Measurements from ENCODE around the gene FBXO42. TPM values are rescaled to one million over a fixed set of nuclear protein-coding genes. Genes with fewer than 3 reads are reported as not detected.
"Not testable (repeated sequence)": the region's sequence is repeated elsewhere in the genome, so short reads cannot be mapped to it uniquely, and the experiment has no call there.

FBXO42 gene
- total and polyA plus RNA-seq, 3 experiments from 2014 or later, result 15.7 to 23.8 (median 16.9) TPM

DNA sequence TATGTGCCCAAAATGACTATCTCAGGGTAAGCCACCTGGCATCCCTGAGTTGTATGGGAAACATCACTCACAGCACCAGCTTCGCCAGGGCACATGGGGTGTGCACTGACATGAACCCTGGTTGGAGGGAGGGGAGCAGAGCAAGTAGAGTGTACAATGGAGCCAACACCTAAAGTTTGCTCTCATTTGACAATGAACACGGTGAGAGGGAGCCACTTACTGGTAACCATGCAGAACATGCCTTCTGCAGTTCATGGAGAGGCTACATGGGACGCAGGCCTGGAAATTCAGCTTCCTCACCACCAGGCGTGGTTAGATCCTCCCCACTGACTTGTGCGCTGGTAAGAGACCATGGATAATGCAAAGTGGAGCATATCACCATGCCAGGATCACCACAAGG is 105.3 kb downstream of the FBXO42 start:
- Mint-ChIP-seq H3K27me3 (no peaks in the 10 kb centered on the region), H3K9me3 (no peaks in the 10 kb centered on the region), H3K4me3 (no peak overlapping the region), H3K36me3 (peaks cover 0 to 47% (median 2%) of the 10 kb centered on the region in 3 donors), H3K4me1 (peaks cover 8 to 20% (median 20%) of the 10 kb centered on the region in 3 donors), H3K27ac (peak overlapping the region in 2 of 8 donors; percentile 38 to 94)
- Histone ChIP-seq H3K36me3 (ENCODE audit: insufficient read depth, low read length) (peaks cover 4% of the 10 kb centered on the region), H3K4me1 (ENCODE audit: insufficient read depth, low read length) (peaks cover 18% of the 10 kb centered on the region), H3K4me3 (ENCODE audit: low read length) (no peak overlapping the region), H3K27ac (ENCODE audit: low read depth, low read length) (no peak overlapping the region), H3K9me3 (ENCODE audit: low read length) (no peaks in the 10 kb centered on the region), H3K27me3 (ENCODE audit: insufficient read depth, low read length, poor library complexity, severe bottlenecking) (no peaks in the 10 kb centered on the region)
- CTCF ChIA-PET, result interaction anchor here (1.5 kb wide), 1 partner anchor 168 kb away, joined by 4 read pairs; no protein-coding TSS in a partner anchor
- DNase-seq, result no peak
- POLR2A ChIA-PET, result no interaction called here

DNA sequence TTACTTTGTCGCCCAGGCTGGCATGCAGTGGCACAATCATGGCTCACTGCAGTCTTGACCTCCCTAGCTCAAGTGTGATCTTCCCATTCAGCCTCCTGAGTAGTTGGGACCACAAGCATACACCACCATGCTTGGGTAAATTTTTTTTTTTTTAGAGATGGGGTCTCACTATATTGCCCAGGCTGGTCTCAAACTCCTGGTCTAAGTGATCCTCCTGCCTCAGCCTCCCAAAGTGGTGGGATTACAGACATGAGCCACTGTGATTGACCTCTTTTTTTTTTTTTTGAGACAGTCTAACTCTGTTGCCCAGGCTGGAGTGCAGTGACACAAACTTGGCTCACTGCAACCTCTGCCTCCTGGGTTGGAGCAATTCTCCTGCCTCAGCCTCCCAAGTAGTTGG is 106.0 kb downstream of the FBXO42 start:
- H3K27me3 ChIP-seq (ENCODE audit: insufficient read depth, low read length, poor library complexity, severe bottlenecking); H3K9me3 ChIP-seq (ENCODE audit: low read length); H3K27me3 Mint-ChIP-seq; H3K9me3 Mint-ChIP-seq; H3K4me3 Mint-ChIP-seq; H3K36me3 ChIP-seq (ENCODE audit: insufficient read depth, low read length); POLR2A ChIA-PET; H3K27ac ChIP-seq (ENCODE audit: low read depth, low read length); DNase-seq; H3K4me3 ChIP-seq (ENCODE audit: low read length): not testable (repeated sequence)
- CTCF ChIA-PET, result interaction anchor here (1.1 to 3.1 kb wide), 3 partner anchors 12 to 59 kb away, joined by 3 to 10 read pairs (median 4); no protein-coding TSS in a partner anchor
- H3K4me1 Mint-ChIP-seq, result peaks cover 8 to 20% (median 20%) of the 10 kb centered on the region in 3 donors
- H3K27ac Mint-ChIP-seq, result peak overlapping the region in 3 of 8 donors; percentile 36 to 94 (median 79)
- H3K36me3 Mint-ChIP-seq, result peaks cover 0 to 40% (median 0%) of the 10 kb centered on the region in 3 donors
- H3K4me1 ChIP-seq (ENCODE audit: insufficient read depth, low read length), result peaks cover 18% of the 10 kb centered on the region

DNA sequence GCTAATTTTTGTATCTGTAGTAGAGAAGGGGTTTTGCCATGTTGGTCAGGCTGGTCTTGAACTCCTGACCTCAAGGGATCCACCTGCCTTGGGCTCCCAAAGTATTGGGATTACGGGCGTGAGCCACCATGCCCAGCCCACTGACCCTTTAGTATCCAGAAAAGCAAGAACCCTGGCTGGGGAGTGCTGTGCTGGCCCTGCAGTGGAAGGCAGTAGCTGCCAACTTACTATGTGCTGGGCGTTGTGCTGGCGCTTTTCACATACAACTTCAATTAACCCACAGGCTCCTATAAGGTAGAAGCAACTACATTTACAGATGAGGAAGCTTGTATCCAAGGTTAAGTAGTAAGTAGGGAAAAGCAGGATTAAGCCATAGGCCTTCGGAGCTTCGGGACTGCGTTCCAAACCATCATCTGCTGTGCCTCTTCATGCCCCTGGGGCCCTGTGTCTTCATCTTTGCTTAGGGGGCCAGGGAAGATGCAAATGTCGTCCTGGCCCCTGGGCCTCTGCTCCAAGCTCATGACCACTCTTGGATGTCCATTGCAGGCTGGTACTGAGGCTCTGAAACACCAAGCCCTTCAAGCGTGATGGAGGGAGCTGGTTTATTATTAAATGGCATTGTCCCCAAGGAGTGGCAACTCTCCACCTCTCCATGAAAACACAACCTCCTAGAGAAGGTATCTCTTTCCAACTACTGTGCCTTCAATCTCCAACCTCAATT is 106.6 kb downstream of the FBXO42 start:
- H3K4me1 Mint-ChIP-seq, result peaks cover 8 to 20% (median 20%) of the 10 kb centered on the region in 3 donors
- Histone ChIP-seq H3K27ac (ENCODE audit: low read depth, low read length) (no peak overlapping the region), H3K9me3 (ENCODE audit: low read length) (no peaks in the 10 kb centered on the region), H3K27me3 (ENCODE audit: insufficient read depth, low read length, poor library complexity, severe bottlenecking) (no peaks in the 10 kb centered on the region), H3K4me1 (ENCODE audit: insufficient read depth, low read length) (peaks cover 18% of the 10 kb centered on the region), H3K36me3 (ENCODE audit: insufficient read depth, low read length) (no peaks in the 10 kb centered on the region), H3K4me3 (ENCODE audit: low read length) (no peak overlapping the region)
- no peak overlapping the region for H3K4me3 Mint-ChIP-seq
- DNase-seq, result no peak
- peak overlapping the region in 2 of 8 donors; percentile 79 to 94 for H3K27ac Mint-ChIP-seq
- no peaks in the 10 kb centered on the region for H3K27me3 Mint-ChIP-seq
- POLR2A ChIA-PET, result no interaction called here
- CTCF ChIA-PET, result interaction anchor here (1.1 to 3.1 kb wide), 7 partner anchors 11 to 238 kb away, joined by 3 to 17 read pairs (median 10); no protein-coding TSS in a partner anchor
- no peaks in the 10 kb centered on the region for H3K9me3 Mint-ChIP-seq
- peaks cover 0 to 34% (median 0%) of the 10 kb centered on the region in 3 donors for H3K36me3 Mint-ChIP-seq

DNA sequence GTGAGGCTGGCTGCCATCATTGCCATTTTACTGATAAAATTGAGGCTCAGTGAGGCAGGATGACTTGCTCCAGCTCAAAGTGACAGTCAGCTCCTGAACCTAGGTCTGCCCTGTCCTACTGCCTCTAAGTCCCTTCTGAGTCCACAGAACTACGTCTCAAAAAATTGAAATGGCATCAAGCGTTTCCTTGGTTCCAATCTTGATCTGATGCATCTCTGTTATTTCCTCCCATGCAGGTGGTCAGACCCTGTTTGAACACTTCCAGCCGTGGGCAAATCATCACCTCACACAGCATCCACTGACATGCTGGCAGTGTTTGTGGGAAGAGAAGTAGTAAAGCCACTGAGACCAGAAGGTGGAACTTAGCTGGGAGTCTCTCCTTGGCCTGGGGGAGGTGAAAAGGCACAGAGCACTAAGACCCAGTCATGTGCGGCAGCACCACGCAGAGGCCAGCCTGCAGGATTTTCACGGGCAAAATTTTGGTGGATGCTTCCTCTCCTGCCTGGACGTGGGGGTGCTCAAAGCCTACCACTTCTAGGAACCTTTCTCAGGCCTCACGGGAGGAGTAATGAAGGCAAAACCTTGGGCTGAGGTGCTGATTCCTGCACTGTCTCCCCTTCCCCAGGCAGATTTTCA is 107.5 kb downstream of the FBXO42 start:
- Histone ChIP-seq H3K27me3 (ENCODE audit: insufficient read depth, low read length, poor library complexity, severe bottlenecking) (no peaks in the 10 kb centered on the region), H3K4me1 (ENCODE audit: insufficient read depth, low read length) (peaks cover 13% of the 10 kb centered on the region), H3K9me3 (ENCODE audit: low read length) (no peaks in the 10 kb centered on the region), H3K27ac (ENCODE audit: low read depth, low read length) (no peak overlapping the region), H3K36me3 (ENCODE audit: insufficient read depth, low read length) (no peaks in the 10 kb centered on the region), H3K4me3 (ENCODE audit: low read length) (no peak overlapping the region)
- H3K27me3 Mint-ChIP-seq, result no peaks in the 10 kb centered on the region
- ChIA-PET CTCF (interaction anchor here (0.6 to 3.1 kb wide), 13 partner anchors 10 to 237 kb away, joined by 3 to 17 read pairs (median 4); partner anchors contain the start of gene FAM131C), POLR2A (no interaction called here)
- H3K36me3 Mint-ChIP-seq, result peaks cover 0 to 26% (median 0%) of the 10 kb centered on the region in 3 donors
- DNase-seq, result no peak
- peak overlapping the region in 5 of 8 donors; percentile 37 to 92 (median 70) for H3K27ac Mint-ChIP-seq
- H3K4me1 Mint-ChIP-seq, result peaks cover 7 to 18% (median 17%) of the 10 kb centered on the region in 3 donors
- H3K9me3 Mint-ChIP-seq, result no peaks in the 10 kb centered on the region
- no peak overlapping the region for H3K4me3 Mint-ChIP-seq

DNA sequence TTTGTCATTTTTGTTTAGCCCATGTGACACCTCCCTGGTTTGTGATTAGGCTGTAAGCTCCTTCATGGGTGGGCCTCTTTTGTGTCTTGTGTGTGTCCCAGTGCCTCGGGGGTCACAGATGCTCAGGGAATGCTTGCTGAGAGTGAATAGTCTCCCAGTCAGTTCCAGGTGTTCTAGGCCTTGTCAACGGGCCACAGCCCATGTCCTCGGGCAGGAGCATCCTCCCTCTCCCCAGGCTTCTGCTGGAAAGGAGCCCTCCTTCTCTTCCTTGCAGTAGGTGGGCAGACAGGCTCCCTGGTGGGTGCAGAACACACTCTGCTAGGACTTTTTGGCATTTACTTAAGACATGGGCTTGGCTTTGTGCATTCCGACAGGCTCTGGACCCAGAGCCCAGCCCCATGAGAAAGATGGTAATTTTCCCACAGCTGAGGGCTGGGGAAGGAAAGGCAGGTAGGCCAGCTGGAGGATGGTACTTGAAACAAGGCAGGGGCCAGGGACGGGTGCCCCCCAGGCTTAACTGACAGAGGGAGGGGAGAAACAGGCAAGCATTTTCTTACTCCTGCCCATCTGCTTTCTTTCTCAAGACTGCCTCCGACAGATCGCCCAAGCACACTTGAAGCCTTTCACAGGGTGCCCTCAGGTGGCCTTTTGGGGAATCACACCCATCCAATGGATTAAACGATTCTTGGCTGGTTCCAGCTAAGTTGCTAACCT is 108.2 kb downstream of the FBXO42 start:
- peaks cover 7% of the 10 kb centered on the region for H3K4me1 ChIP-seq (ENCODE audit: insufficient read depth, low read length)
- Mint-ChIP-seq H3K27me3 (no peaks in the 10 kb centered on the region), H3K4me3 (peak overlapping the region in 1 of 7 donors; percentile 13), H3K9me3 (no peaks in the 10 kb centered on the region), H3K4me1 (peaks cover 3 to 11% (median 11%) of the 10 kb centered on the region in 3 donors), H3K27ac (peak overlapping the region in 7 of 8 donors; percentile 7 to 92 (median 70)), H3K36me3 (peaks cover 0 to 22% (median 0%) of the 10 kb centered on the region in 3 donors)
- ChIA-PET CTCF (interaction anchor here (0.6 to 3.1 kb wide), 14 partner anchors 9 to 236 kb away, joined by 3 to 17 read pairs (median 4); partner anchors contain the start of gene FAM131C), POLR2A (interaction anchor here (0.7 kb wide), 1 partner anchor 90 kb away, joined by 4 read pairs; no protein-coding TSS in a partner anchor)
- H3K27ac ChIP-seq (ENCODE audit: low read depth, low read length), result no peak overlapping the region
- H3K9me3 ChIP-seq (ENCODE audit: low read length), result no peaks in the 10 kb centered on the region
- H3K36me3 ChIP-seq (ENCODE audit: insufficient read depth, low read length), result no peaks in the 10 kb centered on the region
- peak; percentile 53 to 81 (median 57) for DNase-seq
- no peak overlapping the region for H3K4me3 ChIP-seq (ENCODE audit: low read length)
- H3K27me3 ChIP-seq (ENCODE audit: insufficient read depth, low read length, poor library complexity, severe bottlenecking), result no peaks in the 10 kb centered on the region

DNA sequence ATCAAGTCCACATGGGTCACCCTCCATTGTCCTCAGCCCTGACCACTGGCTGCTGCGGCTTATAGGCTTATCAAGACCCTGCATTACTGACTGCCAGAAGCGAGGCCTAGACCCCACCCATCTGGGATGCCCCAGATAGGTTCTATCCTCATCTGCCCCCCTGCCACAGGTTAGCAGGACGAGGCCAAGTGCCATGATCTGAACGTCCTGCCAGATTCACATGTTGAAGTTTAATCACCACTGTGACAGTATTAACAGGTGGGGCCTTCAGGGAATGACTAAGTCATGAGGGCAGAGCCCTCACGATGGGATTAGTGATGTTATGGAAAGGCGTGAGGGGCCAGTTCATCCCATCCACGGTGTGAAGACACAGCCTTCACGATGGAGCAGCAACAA is 109.1 kb downstream of the FBXO42 start:
- H3K27me3 ChIP-seq (ENCODE audit: insufficient read depth, low read length, poor library complexity, severe bottlenecking), result no peaks in the 10 kb centered on the region
- peaks cover 4% of the 10 kb centered on the region for H3K4me1 ChIP-seq (ENCODE audit: insufficient read depth, low read length)
- Mint-ChIP-seq H3K4me3 (no peak overlapping the region), H3K4me1 (peaks cover 3 to 8% (median 5%) of the 10 kb centered on the region in 3 donors), H3K27me3 (no peaks in the 10 kb centered on the region), H3K9me3 (no peaks in the 10 kb centered on the region), H3K36me3 (peaks cover 0 to 15% (median 0%) of the 10 kb centered on the region in 3 donors), H3K27ac (peak overlapping the region in 1 of 8 donors; percentile 67)
- H3K27ac ChIP-seq (ENCODE audit: low read depth, low read length), result no peak overlapping the region
- no peak overlapping the region for H3K4me3 ChIP-seq (ENCODE audit: low read length)
- CTCF ChIA-PET, result interaction anchor here (1.4 to 3.1 kb wide), 8 partner anchors 9 to 169 kb away, joined by 3 to 17 read pairs (median 9); partner anchors contain the start of gene FAM131C
- no peaks in the 10 kb centered on the region for H3K36me3 ChIP-seq (ENCODE audit: insufficient read depth, low read length)
- POLR2A ChIA-PET, result interaction anchor here (0.7 kb wide), 1 partner anchor 91 kb away, joined by 4 read pairs; no protein-coding TSS in a partner anchor
- no peak for DNase-seq
- H3K9me3 ChIP-seq (ENCODE audit: low read length), result no peaks in the 10 kb centered on the region

DNA sequence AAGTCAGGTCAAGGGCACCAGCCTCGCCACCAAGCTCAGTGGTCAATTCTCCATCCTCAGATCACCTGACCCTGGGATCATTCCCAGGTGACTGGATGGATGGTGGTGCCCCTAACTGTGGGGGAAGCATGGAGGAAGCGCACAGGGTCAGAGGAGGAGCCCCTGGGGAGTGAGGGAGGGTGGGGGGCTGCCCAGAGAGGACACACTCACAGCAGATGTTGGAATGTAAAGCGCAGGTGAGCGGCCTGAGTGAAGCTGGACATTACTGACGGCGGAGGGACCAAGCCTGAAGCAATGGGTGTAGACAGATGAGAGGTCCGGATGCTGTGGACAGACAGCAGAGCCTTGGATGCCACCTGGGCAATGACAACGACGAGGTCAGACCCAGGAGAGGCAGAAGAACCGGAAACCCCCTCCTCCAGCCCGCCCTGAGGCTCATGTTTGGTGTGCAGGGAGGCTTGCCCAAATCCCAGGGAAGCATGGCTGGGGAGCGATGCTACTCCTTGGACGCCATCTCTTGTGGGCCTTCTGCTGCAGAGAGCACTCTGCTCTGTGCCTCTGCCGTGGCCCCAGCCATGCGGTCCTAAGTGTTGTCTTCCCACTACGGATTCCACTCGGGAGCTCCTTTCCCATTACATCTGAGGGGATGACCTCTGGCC is 109.6 kb downstream of the FBXO42 start:
- Histone ChIP-seq H3K36me3 (ENCODE audit: insufficient read depth, low read length) (no peaks in the 10 kb centered on the region), H3K27me3 (ENCODE audit: insufficient read depth, low read length, poor library complexity, severe bottlenecking) (no peaks in the 10 kb centered on the region), H3K9me3 (ENCODE audit: low read length) (no peaks in the 10 kb centered on the region), H3K27ac (ENCODE audit: low read depth, low read length) (no peak overlapping the region), H3K4me1 (ENCODE audit: insufficient read depth, low read length) (peaks cover 7% of the 10 kb centered on the region), H3K4me3 (ENCODE audit: low read length) (no peak overlapping the region)
- no peak for DNase-seq
- Mint-ChIP-seq H3K4me1 (peaks cover 5 to 10% (median 8%) of the 10 kb centered on the region in 3 donors), H3K27me3 (no peaks in the 10 kb centered on the region), H3K27ac (no peak overlapping the region), H3K9me3 (no peaks in the 10 kb centered on the region), H3K36me3 (peaks cover 0 to 14% (median 0%) of the 10 kb centered on the region in 3 donors), H3K4me3 (no peak overlapping the region)
- POLR2A ChIA-PET, result no interaction called here
- CTCF ChIA-PET, result interaction anchor here (1.4 to 2.8 kb wide), 5 partner anchors 38 to 168 kb away, joined by 3 to 17 read pairs (median 8); partner anchors contain the start of gene FAM131C
